Endothelial cell of umbilical vein (primary cell): ENCODE data around the gene DLGAP4. TPM values are rescaled to one million over a fixed set of nuclear protein-coding genes. Genes with fewer than 3 reads are reported as not detected.
A peak's percentile ranks its signal among the peaks of the same experiment; 100 is the strongest.

Experiments used
- BruUV-seq: library from RNA; stranded (reverse); fragments of 400-500 nt; replicated peaks from 2 replicates; lab custom pipeline; 2021; lab: Mats Ljungman, UMichigan
- CTCF ChIA-PET: fragments of 300-600, 350-600 bp; sonication (Branson Sonifier 250); formaldehyde crosslinking; loops from one replicate; lab custom pipeline; 2021; ENCODE audit warnings: antibody characterized with exemption, inconsistent platforms; lab: Charles Lee
- POLR2A ChIA-PET: fragments of 300-600, 350-600 bp; sonication (Branson Sonifier 250); formaldehyde crosslinking; loops from one replicate; lab custom pipeline; 2021; ENCODE audit warnings: antibody characterized with exemption, inconsistent platforms; lab: Charles Lee
- DNase-seq: peaks from one replicate; pipeline ENCODE4 v3.0.0-alpha.2; 2011; ENCODE audit warnings: low read depth, low spot score
- FAIRE-seq: peaks from 2 replicates; lab custom pipeline; 2011; peaks lifted over from hg19 to GRCh38; lab: Jason Lieb, UNC
- H2AFZ ChIP-seq: 2 replicates; pipeline ENCODE4 v1.6.0; 2012; ENCODE audit warnings: low read depth, low read length, control low read depth, inconsistent platforms
- H3K27ac ChIP-seq: 2 replicates; pipeline ENCODE4 v1.5.1; 2011; ENCODE audit warnings: low read depth, mild to moderate bottlenecking, control low read depth, low read length, moderate library complexity; ENCODE audit not compliant: insufficient read depth
- H3K27me3 ChIP-seq, 2 experiments: 2 replicates each; pipeline versions ENCODE4 v1.6.0 to v1.6.1; 2011; ENCODE audit warnings: low read length in 2 of 2, mixed read lengths in 1 of 2; ENCODE audit not compliant: control insufficient read depth in 2 of 2, insufficient read depth in 2 of 2
- H3K36me3 ChIP-seq, 2 experiments: 2 replicates in 1 of 2; 3 replicates in 1 of 2; pipeline ENCODE4 v1.5.1; 2011; ENCODE audit warnings: low read length in 2 of 2, mild to moderate bottlenecking in 1 of 2, moderate library complexity in 1 of 2; ENCODE audit not compliant: control insufficient read depth in 2 of 2, insufficient read depth in 2 of 2; ENCODE audit errors: extremely low read depth in 1 of 2
- H3K4me1 ChIP-seq: 3 replicates; pipeline ENCODE4 v1.5.1; 2011; ENCODE audit warnings: mild to moderate bottlenecking, low read length; ENCODE audit not compliant: control insufficient read depth, insufficient read depth; ENCODE audit errors: extremely low read depth
- H3K4me2 ChIP-seq: 2 replicates; pipeline ENCODE4 v1.6.1; 2011; ENCODE audit warnings: low read length, control low read depth, mixed read lengths; ENCODE audit not compliant: insufficient read depth
- H3K4me3 ChIP-seq, 3 experiments: fragments of 200-600 bp in 1 of 3; sonication (generic), shearing (Covaris generic) in 1 of 3; replicated peaks in 1 of 3; 2 replicates each; pipeline ENCODE4 v1.5.1; 2011 to 2016; ENCODE audit warnings: control low read depth in 3 of 3, low read length in 3 of 3, mild to moderate bottlenecking in 2 of 3, inconsistent platforms in 1 of 3, low read depth in 1 of 3, moderate library complexity in 1 of 3; ENCODE audit not compliant: insufficient read depth in 1 of 3
- H3K79me2 ChIP-seq: 2 replicates; pipeline ENCODE4 v1.6.0; 2012; ENCODE audit warnings: low read length, inconsistent platforms; ENCODE audit not compliant: control insufficient read depth, insufficient read depth
- H3K9ac ChIP-seq: replicated peaks from 2 replicates; pipeline ENCODE3; 2011; ENCODE audit warnings: low read length, control low read depth; ENCODE audit not compliant: insufficient read depth; ENCODE audit errors: extremely low read depth
- H3K9me1 ChIP-seq: replicated peaks from 3 replicates; pipeline ENCODE4 v1.6.0; 2011; ENCODE audit warnings: mild to moderate bottlenecking, low read length; ENCODE audit not compliant: control insufficient read depth, insufficient read depth; ENCODE audit errors: extremely low read depth
- H3K9me3 ChIP-seq: replicated peaks from 2 replicates; pipeline ENCODE4 v1.5.1; 2012; ENCODE audit warnings: low read length, inconsistent platforms; ENCODE audit not compliant: control insufficient read depth, insufficient read depth
- H4K20me1 ChIP-seq: replicated peaks from 2 replicates; pipeline ENCODE3; 2011; ENCODE audit warnings: mild to moderate bottlenecking, low read length; ENCODE audit not compliant: control insufficient read depth, insufficient read depth; ENCODE audit errors: extremely low read depth
- EZH2 ChIP-seq: IDR thresholded peaks from 2 replicates; pipeline ENCODE4 v1.6.1; 2012; ENCODE audit warnings: borderline replicate concordance, low read depth, mild to moderate bottlenecking, moderate library complexity, low read length, inconsistent platforms; ENCODE audit not compliant: severe bottlenecking
- FOS ChIP-seq: IDR thresholded peaks from 2 replicates; pipeline ENCODE4 v1.6.1; 2011; ENCODE audit warnings: mild to moderate bottlenecking, low read length, moderate library complexity, borderline replicate concordance; ENCODE audit not compliant: insufficient read depth
- MYC ChIP-seq: IDR thresholded peaks from one replicate; pipeline ENCODE4 v1.6.1; 2011; ENCODE audit warnings: mild to moderate bottlenecking, low read depth, low read length
- POLR2A ChIP-seq: IDR thresholded peaks from 2 replicates; pipeline ENCODE4 v1.6.1; 2012; ENCODE audit warnings: low read depth, mild to moderate bottlenecking, control low read depth, low read length
- POLR2AphosphoS5 ChIP-seq: IDR thresholded peaks from 2 replicates; pipeline ENCODE4 v1.6.1; 2012; ENCODE audit warnings: low read depth, mild to moderate bottlenecking, control low read depth, low read length, moderate library complexity; ENCODE audit not compliant: insufficient read depth
- dilution Hi-C: fragments of 300-500 bp; cut with MboI; formaldehyde crosslinking; loops from one replicate; pipeline ENCODE4 v1.15.0; 2019; ENCODE audit warnings: low sequenced_read_pairs; ENCODE audit not compliant: extremely low pct_ligation_motif_present
- intact Hi-C: fragments of 100-400 bp; cut with micrococcal nuclease; formaldehyde crosslinking; loops from one replicate; pipeline ENCODE4 v1.10.0; 2022
- polyA plus RNA-seq, 4 experiments: library from polyadenylated mRNA; depleted of rRNA in 3 of 4; stranded (reverse) in 3 of 4; unstranded in 1 of 4; fragments of >200 nt; gene quantifications; 2 replicates each; pipeline versions ENCODE4 v1.2.1 to v1.2.3, GENCODE V29; 2011 to 2012; ENCODE audit warnings: missing spikeins in 1 of 4
- total RNA-seq: library from RNA; stranded (reverse); gene quantifications from 2 replicates; pipeline ENCODE4 v1.2.3, GENCODE V29; 2021
- TF ChIP-seq, protein P1 (sequence below), 2 donors: IDR thresholded peaks; 1 replicate in 1 of 2; 2 replicates in 1 of 2; pipeline ENCODE4 v1.5.1; 2011; ENCODE audit warnings: low read length in 2 of 2, mild to moderate bottlenecking in 2 of 2, moderate library complexity in 2 of 2, control low read depth in 1 of 2, inconsistent platforms in 1 of 2, low read depth in 1 of 2; ENCODE audit not compliant: insufficient read depth in 1 of 2; ENCODE audit errors: extremely low read depth in 1 of 2

Gene DLGAP4
- total and polyA plus RNA-seq, 2 donors (not counting 3 experiments of a cell fraction or from before 2014, with no cell fraction given), result 57.5 to 125 TPM

DNA sequence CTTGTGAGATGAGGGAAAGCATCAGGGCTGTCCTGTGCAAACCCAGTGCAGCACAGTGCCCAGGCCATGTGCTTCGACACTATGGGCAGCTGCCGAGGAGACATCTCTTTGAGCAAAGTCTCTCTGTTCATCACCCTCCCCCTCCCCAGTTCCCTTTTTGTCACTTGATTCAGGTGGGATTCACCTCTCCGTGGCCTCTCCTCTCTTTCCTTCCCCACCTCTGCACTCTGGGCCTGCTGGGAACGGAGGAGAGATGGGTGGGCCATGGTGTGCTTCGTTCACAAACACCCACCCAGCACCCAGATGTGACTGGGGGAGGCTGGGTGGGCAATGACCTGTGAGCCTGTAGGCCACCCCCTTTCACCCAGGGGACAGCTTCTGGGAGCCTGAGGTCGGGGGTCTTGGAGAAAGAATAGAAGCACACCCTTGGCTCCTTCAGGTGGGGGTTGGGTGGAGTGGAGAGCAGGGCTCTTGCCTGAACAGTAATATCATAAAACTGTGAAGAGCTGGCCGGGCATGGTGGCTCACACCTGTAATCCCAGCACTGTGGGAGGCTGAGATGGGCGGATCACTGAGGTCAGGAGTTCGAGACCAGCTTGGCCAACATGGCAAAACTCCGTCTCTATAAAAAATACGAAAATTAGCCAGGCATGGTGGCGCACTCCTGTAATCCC is 33.5 kb upstream of the DLGAP4 start:
- Histone ChIP-seq H3K4me3 (no peak overlapping the region), H3K9me3 (no peaks in the 10 kb centered on the region), H3K27ac (no peak overlapping the region), H3K79me2 (no peaks in the 10 kb centered on the region), H3K36me3 (no peaks in the 10 kb centered on the region), H3K27me3 (peaks cover 0 to 3% of the 10 kb centered on the region in 2 experiments), H3K9me1 (no peaks in the 10 kb centered on the region), H3K4me1 (no peaks in the 10 kb centered on the region), H3K4me2 (no peak overlapping the region), H2AFZ (no peak overlapping the region), H4K20me1 (no peaks in the 10 kb centered on the region), H3K9ac (no peak overlapping the region)
- ChIA-PET POLR2A (no interaction called here), CTCF (interaction anchor here (1.0 to 6.3 kb wide), 13 partner anchors 9 to 614 kb away, joined by 3 to 96 read pairs (median 5); no protein-coding TSS in a partner anchor)
- TF ChIP-seq POLR2A, result no peak
- TF ChIP-seq, protein P1, sequence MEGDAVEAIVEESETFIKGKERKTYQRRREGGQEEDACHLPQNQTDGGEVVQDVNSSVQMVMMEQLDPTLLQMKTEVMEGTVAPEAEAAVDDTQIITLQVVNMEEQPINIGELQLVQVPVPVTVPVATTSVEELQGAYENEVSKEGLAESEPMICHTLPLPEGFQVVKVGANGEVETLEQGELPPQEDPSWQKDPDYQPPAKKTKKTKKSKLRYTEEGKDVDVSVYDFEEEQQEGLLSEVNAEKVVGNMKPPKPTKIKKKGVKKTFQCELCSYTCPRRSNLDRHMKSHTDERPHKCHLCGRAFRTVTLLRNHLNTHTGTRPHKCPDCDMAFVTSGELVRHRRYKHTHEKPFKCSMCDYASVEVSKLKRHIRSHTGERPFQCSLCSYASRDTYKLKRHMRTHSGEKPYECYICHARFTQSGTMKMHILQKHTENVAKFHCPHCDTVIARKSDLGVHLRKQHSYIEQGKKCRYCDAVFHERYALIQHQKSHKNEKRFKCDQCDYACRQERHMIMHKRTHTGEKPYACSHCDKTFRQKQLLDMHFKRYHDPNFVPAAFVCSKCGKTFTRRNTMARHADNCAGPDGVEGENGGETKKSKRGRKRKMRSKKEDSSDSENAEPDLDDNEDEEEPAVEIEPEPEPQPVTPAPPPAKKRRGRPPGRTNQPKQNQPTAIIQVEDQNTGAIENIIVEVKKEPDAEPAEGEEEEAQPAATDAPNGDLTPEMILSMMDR (IDR thresholded peaks at IDR 0.05; ENCODE audit: extremely low read depth in 1 of 2, insufficient read depth in 1 of 2, low read depth in 1 of 2, low read length in 2 of 2), result no peak
- DNase-seq, result no peak
- no TSS peak for BruUV-seq
- dilution Hi-C loops, result no loop called here
- FAIRE-seq, result no peak
- intact Hi-C loops, result loop anchor here (10.0 kb wide), 1 partner anchor 122 kb away; no protein-coding TSS in a partner anchor

DNA sequence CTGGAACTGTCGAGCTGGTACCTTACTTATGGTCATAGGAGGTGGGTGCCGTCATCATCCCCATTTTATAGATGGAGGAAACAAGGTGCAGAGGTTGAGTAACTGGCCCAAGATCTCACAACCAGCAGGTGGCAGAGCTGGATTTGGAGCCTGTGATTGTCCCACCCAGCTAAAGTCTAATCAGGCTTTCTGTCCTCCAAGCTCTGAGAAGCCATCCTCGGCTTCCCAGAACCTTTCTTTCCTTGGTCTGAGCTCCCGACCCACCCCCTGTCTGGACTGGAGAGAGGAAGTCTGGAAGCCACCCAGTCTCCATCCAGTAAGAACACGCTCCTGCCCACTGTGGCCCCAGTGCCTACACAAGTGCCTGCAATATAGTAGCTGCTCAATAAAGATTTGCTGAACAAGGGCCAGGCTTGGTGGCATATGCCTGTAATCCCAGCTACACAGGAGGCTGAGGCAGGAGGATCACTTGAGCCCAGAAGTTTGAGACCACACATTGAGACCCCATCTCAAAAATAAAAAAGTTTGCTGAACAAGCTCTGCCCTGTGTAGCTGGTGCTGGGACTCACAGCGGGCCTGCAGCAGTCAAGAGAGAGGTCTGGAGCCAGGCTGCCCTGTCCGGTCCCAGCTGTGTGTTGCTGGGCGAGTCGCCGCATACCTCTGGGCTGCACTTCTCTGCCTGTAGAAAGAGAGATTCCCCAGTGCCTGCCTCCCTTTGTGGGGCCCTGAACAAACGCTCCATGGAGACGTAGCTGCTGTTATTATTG is 32.5 kb upstream of the DLGAP4 start:
- ChIA-PET POLR2A (no interaction called here), CTCF (interaction anchor here (0.6 to 6.3 kb wide), 17 partner anchors 8 to 613 kb away, joined by 3 to 96 read pairs (median 5); no protein-coding TSS in a partner anchor)
- dilution Hi-C loops, result no loop called here
- Histone ChIP-seq H3K9me3 (no peaks in the 10 kb centered on the region), H4K20me1 (no peaks in the 10 kb centered on the region), H3K27ac (no peak overlapping the region), H3K4me3 (no peak overlapping the region), H3K27me3 (peaks cover 0 to 3% of the 10 kb centered on the region in 2 experiments), H2AFZ (no peak overlapping the region), H3K79me2 (no peaks in the 10 kb centered on the region), H3K4me1 (no peaks in the 10 kb centered on the region), H3K9ac (no peak overlapping the region), H3K9me1 (no peaks in the 10 kb centered on the region), H3K36me3 (no peaks in the 10 kb centered on the region), H3K4me2 (no peak overlapping the region)
- BruUV-seq, result no TSS peak
- FAIRE-seq (no peak), DNase-seq (peak; percentile 26)
- TF ChIP-seq, protein P1 (IDR thresholded peaks at IDR 0.05; ENCODE audit: extremely low read depth in 1 of 2, insufficient read depth in 1 of 2, low read depth in 1 of 2, low read length in 2 of 2), result peak; percentile 31 to 51
- TF ChIP-seq POLR2AphosphoS5, result no peak
- no peak for TF ChIP-seq FOS
- TF ChIP-seq MYC, result no peak
- no peak for TF ChIP-seq EZH2
- intact Hi-C loops, result loop anchor here (10.0 kb wide), 1 partner anchor 121 kb away; no protein-coding TSS in a partner anchor
